Osteoblast (primary cell): Measurements from ENCODE around the gene KRT2. TPM values are rescaled to one million over a fixed set of nuclear protein-coding genes. Genes with fewer than 3 reads are reported as not detected.

Experiments used
- DNase-seq: peaks from one replicate; pipeline ENCODE4 v3.0.0; 2011; ENCODE audit warnings: low spot score, mixed read lengths; ENCODE audit not compliant: insufficient read length; ENCODE audit errors: missing footprints
- H2AFZ ChIP-seq: 2 replicates; pipeline ENCODE4 v1.6.0; 2011; ENCODE audit warnings: mild to moderate bottlenecking, low read length
- H3K27ac ChIP-seq: 2 replicates; pipeline ENCODE4 v1.5.1; 2011; ENCODE audit warnings: mild to moderate bottlenecking, low read depth, low read length, moderate library complexity
- H3K27me3 ChIP-seq: 2 replicates; pipeline ENCODE4 v1.6.0; 2012; ENCODE audit warnings: mild to moderate bottlenecking, control low read depth, inconsistent platforms, low read length, moderate library complexity; ENCODE audit not compliant: insufficient read depth
- H3K36me3 ChIP-seq: 2 replicates; pipeline ENCODE4 v1.5.1; 2011; ENCODE audit warnings: mild to moderate bottlenecking, low read length, control low read depth, moderate library complexity; ENCODE audit not compliant: insufficient read depth
- H3K4me1 ChIP-seq: 2 replicates; pipeline ENCODE4 v1.5.1; 2011; ENCODE audit warnings: mild to moderate bottlenecking, low read length, control low read depth, moderate library complexity; ENCODE audit not compliant: insufficient read depth
- H3K4me2 ChIP-seq: 2 replicates; pipeline ENCODE4 v1.6.0; 2011; ENCODE audit warnings: mild to moderate bottlenecking, low read length; ENCODE audit not compliant: insufficient read depth
- H3K4me3 ChIP-seq: fragments of 200-600 bp; sonication (generic); 3 replicates; pipeline ENCODE4 v1.5.1; 2012; ENCODE audit warnings: mild to moderate bottlenecking, low read length, inconsistent platforms; ENCODE audit not compliant: insufficient read depth
- H3K79me2 ChIP-seq: 2 replicates; pipeline ENCODE4 v1.6.0; 2012; ENCODE audit warnings: mild to moderate bottlenecking, low read length, control low read depth, inconsistent platforms; ENCODE audit not compliant: insufficient read depth
- H3K9me3 ChIP-seq: 2 replicates; pipeline ENCODE4 v1.5.1; 2011; ENCODE audit warnings: low read depth, low read length, control low read depth
- H4K20me1 ChIP-seq: 2 replicates; pipeline ENCODE4 v1.6.0; 2012; ENCODE audit warnings: mild to moderate bottlenecking, low read length, control low read depth; ENCODE audit not compliant: insufficient read depth
- CTCF ChIP-seq: IDR thresholded peaks from 2 replicates; pipeline ENCODE4 v1.5.1; 2011; ENCODE audit warnings: mild to moderate bottlenecking, low read depth, low read length, moderate library complexity; ENCODE audit errors: extremely low read depth
- total RNA-seq: library from RNA; depleted of rRNA; stranded (reverse); fragments of >200 nt; gene quantifications from 2 replicates; pipeline ENCODE4 v1.2.3, GENCODE V29; 2012

KRT2 gene
- total RNA-seq, 1 donor, result not detected

DNA sequence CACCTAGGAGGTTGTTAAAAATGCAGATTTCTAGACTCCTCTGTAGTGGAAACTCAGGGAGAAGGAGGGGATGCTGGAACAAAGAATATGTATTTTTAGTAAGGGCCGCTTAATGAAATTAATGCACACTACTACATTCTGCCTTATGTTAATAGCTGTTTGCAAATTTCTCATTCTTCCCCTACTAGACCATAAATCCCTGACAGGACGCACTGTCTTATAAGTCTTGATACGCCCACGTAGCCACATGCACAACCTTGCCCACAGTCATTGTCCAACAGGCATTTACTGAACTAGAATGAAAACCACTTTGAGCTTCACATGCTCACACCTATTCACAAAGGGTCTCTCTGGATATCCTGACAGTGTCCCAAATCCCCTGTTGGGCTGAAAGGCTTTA, 10.5 kb downstream of the KRT2 start:
- TF ChIP-seq CTCF, result no peak
- no peaks in the 10 kb centered on the region for H3K79me2 ChIP-seq
- H2AFZ ChIP-seq, result no peak overlapping the region
- no peaks in the 10 kb centered on the region for H3K9me3 ChIP-seq
- peaks cover 51% of the 10 kb centered on the region for H3K27me3 ChIP-seq
- no peaks in the 10 kb centered on the region for H3K36me3 ChIP-seq
- no peaks in the 10 kb centered on the region for H4K20me1 ChIP-seq
- DNase-seq, result no peak
- H3K27ac ChIP-seq, result no peak overlapping the region
- no peak overlapping the region for H3K4me3 ChIP-seq
- no peak overlapping the region for H3K4me2 ChIP-seq
- H3K4me1 ChIP-seq, result no peaks in the 10 kb centered on the region

GRCh38 chr12:52637299-52637698, 14.7 kb downstream of the KRT2 start:
- Histone ChIP-seq H3K27ac (no peak overlapping the region), H3K4me1 (no peaks in the 10 kb centered on the region), H4K20me1 (no peaks in the 10 kb centered on the region), H3K36me3 (no peaks in the 10 kb centered on the region), H3K27me3 (peaks cover 57% of the 10 kb centered on the region), H2AFZ (no peak overlapping the region), H3K9me3 (no peaks in the 10 kb centered on the region), H3K79me2 (no peaks in the 10 kb centered on the region), H3K4me3 (no peak overlapping the region), H3K4me2 (no peak overlapping the region)
- no peak for TF ChIP-seq CTCF
- DNase-seq, result no peak

- H3K27ac ChIP-seq, result no peak overlapping the region
- H3K27me3 ChIP-seq, result peaks cover 52% of the 10 kb centered on the region
- H3K36me3 ChIP-seq, result no peaks in the 10 kb centered on the region
- H3K4me2 ChIP-seq, result no peak overlapping the region
- H2AFZ ChIP-seq, result no peak overlapping the region
- H3K9me3 ChIP-seq, result no peaks in the 10 kb centered on the region
- no peak for DNase-seq
- no peaks in the 10 kb centered on the region for H3K79me2 ChIP-seq
- no peaks in the 10 kb centered on the region for H4K20me1 ChIP-seq
- H3K4me1 ChIP-seq, result no peaks in the 10 kb centered on the region
- H3K4me3 ChIP-seq, result no peak overlapping the region
- no peak for TF ChIP-seq CTCF
These were observed 15.3 kb downstream of the KRT2 start for GRCh38 chr12:52636592-52637258.

DNA sequence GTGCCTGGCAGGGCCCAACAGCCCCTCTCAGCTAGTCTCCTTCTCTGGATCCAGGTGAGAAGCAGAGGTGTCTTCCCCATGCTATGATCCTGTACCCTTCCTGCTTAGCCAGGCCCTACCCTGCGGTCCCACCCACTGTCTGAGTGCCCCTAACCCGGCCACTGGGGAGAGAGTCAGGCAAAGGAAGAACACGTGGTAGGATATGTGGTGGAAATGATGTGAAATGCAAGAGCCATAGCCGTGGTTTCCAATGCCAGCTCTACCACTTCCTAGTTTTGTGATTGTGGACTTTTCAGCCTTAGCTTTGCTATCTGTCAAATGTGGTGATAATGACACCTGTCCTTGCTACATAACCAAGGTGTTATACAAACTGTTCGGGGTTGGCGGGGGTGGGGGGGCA, 15.8 kb downstream of the KRT2 start:
- Histone ChIP-seq H4K20me1 (no peaks in the 10 kb centered on the region), H3K4me2 (no peak overlapping the region), H3K27me3 (peaks cover 51% of the 10 kb centered on the region), H3K4me1 (no peaks in the 10 kb centered on the region), H3K36me3 (no peaks in the 10 kb centered on the region), H2AFZ (no peak overlapping the region), H3K27ac (no peak overlapping the region), H3K9me3 (no peaks in the 10 kb centered on the region), H3K4me3 (no peak overlapping the region), H3K79me2 (no peaks in the 10 kb centered on the region)
- DNase-seq, result no peak
- no peak for TF ChIP-seq CTCF
